ENCODE measurements around the gene OR10H5.
A peak's percentile ranks its signal among the peaks of the same experiment; 100 is the strongest.

OR10H5 gene

DNA sequence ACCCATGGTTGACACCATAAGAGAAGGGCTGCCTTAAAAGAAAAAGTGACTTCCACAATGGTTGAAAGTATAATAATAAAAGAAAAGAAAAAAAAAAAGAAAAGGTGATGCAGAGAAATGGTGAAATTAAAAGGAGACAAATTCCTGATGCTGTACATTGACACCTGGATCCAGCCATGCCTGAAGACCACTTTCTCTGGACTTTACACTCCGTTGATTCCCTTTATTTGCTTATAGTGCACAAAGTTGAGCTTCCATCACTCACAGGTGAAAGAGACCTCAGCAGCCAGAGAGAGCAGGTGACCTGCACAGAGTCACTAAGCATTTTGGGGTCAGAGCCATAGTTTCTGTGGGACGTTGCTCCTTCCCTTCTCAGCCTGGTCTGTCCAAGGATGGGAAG lies 12.2 kb upstream of the OR10H5 start:
- no peak for DNase-seq (ENCODE audit: low read depth)
- TF ChIP-seq, protein P1, sequence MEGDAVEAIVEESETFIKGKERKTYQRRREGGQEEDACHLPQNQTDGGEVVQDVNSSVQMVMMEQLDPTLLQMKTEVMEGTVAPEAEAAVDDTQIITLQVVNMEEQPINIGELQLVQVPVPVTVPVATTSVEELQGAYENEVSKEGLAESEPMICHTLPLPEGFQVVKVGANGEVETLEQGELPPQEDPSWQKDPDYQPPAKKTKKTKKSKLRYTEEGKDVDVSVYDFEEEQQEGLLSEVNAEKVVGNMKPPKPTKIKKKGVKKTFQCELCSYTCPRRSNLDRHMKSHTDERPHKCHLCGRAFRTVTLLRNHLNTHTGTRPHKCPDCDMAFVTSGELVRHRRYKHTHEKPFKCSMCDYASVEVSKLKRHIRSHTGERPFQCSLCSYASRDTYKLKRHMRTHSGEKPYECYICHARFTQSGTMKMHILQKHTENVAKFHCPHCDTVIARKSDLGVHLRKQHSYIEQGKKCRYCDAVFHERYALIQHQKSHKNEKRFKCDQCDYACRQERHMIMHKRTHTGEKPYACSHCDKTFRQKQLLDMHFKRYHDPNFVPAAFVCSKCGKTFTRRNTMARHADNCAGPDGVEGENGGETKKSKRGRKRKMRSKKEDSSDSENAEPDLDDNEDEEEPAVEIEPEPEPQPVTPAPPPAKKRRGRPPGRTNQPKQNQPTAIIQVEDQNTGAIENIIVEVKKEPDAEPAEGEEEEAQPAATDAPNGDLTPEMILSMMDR (IDR thresholded peaks at IDR 0.05; ENCODE audit: insufficient read depth, low read depth, low read length, missing control alignments) = no peak
- H3K4me3 ChIP-seq (ENCODE audit: low read length) = no peak overlapping the region

DNA sequence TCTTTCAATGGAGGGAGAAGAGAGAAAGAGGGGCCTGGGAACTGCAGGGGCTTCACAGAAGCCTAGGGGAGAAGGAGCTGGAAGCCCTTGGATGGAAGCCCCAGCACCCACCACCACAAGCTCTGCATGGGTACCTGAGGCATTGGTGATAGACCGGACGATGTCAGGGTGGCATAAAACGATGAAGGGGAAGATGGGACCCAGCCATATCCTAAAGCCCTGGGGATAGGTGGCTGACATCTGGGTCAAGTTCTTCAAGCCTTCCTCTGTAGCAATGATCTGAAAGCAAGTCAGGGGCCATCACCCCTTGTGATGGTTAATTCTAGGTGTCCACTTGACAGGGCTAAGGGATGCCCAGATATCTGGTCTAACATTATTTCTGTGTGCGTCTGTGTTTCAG lies 11.2 kb upstream of the OR10H5 start:
- no peak overlapping the region for H3K4me3 ChIP-seq (ENCODE audit: low read length)
- TF ChIP-seq, protein P1 (IDR thresholded peaks at IDR 0.05; ENCODE audit: insufficient read depth, low read depth, low read length, missing control alignments) = no peak
- no peak for DNase-seq (ENCODE audit: low read depth)

DNA sequence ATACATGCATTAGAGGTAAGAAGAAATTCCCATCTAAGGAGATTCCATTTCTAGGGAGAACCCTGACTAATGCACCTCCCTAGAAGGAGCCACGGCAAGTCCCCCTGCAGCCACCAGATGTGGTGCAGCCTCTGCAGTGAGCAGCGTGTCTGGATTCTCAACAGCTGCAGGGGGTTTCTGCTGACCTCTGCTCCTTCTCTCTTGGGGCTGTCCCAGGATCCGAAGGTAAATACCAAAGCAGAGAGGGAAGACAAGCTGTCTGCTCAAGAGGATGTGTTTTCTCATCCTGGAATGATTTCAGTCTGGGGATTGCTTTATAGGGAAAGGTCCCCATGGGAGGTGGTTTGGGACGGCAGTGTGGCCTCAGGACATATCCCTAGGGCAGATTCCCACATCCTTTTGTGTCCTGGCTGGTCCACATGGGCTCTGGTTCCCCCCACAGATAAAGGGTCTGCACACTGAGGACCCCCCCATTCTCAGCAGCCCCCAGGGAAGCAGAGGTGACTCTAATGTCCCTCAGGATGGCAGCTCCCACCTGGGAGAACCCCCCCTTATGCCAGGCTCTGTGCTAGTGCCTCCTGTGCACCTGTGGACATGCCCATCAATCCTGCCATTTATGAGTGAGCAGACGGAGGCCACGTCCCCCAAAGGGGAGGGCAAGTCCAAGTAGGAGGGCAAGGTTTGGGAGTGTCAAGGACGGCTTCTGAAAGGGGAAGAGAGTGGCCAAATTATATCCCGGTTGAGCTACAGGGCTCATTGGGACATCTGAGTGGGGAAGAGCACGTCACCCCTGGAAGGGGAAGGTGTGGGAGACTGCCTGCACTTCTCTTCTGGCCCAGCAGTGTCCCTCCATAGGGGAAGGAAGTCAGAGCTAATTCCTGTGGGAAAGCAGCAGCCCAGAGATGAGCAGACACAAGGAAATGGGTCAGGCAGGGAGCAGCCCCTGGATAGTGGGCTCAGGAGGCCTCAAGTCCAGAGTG lies 10.2 kb upstream of the OR10H5 start:
- TF ChIP-seq, protein P1 (IDR thresholded peaks at IDR 0.05; ENCODE audit: insufficient read depth, low read depth, low read length, missing control alignments) = no peak
- no peak for DNase-seq (ENCODE audit: low read depth)
- no peak overlapping the region for H3K4me3 ChIP-seq (ENCODE audit: low read length)

DNA sequence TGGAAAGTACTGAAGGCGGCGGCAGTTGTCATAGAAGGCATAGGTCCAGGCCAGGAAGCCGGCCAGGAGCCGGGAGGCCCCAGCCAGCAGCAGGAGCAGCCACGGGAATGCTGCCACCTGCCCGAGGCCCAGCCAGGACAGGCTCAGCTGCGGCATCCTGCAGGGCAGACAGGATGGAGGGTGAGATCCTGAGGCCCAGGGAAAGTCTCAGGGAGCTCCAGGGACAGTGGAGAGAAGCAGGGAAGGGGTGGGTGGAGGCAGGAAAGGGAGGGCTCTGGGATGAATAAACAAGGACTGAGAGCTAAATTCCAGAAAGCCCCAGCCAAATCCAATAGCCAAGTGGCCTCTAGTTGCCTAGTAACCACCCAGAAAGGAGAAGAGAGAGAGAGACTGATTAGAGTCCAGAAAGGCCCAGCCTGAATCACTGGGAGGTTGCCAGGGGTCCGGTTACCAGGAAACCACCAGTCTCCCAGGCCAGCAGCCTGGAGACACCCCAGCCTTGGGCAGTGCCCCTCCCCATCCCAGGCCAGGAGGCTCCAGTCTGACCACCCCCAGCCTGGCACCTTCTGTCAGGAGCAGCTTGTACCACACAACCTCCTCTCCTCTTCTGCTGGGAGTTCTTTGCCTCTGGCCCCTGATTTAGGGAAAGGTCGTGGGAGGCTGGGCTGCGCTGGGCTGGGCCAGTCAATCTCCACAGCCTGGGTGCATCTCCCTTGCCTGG lies 7.5 kb upstream of the OR10H5 start:
- no peak for DNase-seq (ENCODE audit: low read depth)
- no peak overlapping the region for H3K4me3 ChIP-seq (ENCODE audit: low read length)
- TF ChIP-seq, protein P1 (IDR thresholded peaks at IDR 0.05; ENCODE audit: insufficient read depth, low read depth, low read length, missing control alignments) = no peak

DNA sequence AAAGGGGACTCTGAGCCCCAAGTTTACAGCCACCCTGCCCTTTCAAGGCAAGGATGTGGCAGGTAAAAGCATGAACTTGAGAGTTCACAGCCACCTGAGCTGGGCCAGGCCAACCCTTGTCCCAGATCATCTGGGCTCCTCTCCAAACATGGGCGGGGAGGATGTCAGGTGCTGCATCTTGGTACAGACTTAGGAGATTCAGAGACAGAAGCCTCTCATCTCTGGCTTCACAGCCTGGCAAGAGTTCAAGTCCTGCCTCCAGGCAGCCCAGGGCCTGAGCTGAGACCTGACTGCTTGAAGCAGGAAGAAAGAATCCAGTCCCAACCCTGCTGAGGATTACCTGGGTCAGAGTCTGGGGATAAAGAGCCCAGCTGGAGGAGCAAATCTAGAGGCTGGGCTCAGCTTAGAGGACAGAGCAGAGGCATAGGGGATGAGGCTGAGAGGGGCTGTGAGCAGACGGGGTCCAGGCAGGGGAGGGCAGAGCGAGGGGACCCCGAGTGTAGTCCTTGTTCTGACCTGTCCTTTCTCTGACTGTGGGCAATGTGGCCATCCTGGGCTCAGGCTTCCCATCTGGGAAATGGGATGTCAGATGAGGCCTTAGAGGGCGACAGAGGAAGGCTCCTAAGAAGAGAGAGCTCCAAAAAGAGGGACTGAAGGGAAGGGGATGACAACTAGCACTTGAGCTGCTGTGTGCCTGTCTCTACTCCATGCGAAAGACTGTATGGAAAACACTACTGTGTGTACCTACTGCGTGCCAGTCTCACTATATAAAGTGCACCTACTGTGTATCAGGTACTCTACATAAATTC lies 6.6 kb upstream of the OR10H5 start:
- no peak overlapping the region for H3K4me3 ChIP-seq (ENCODE audit: low read length)
- TF ChIP-seq, protein P1 (IDR thresholded peaks at IDR 0.05; ENCODE audit: insufficient read depth, low read depth, low read length, missing control alignments) = no peak
- peak; percentile 2 for DNase-seq (ENCODE audit: low read depth)

- TF ChIP-seq, protein P1 (IDR thresholded peaks at IDR 0.05; ENCODE audit: insufficient read depth, low read depth, low read length, missing control alignments) = no peak
- DNase-seq (ENCODE audit: low read depth) = no peak
- no peak overlapping the region for H3K4me3 ChIP-seq (ENCODE audit: low read length)
These were observed 5.8 kb upstream of the OR10H5 start for GRCh38 chr19:15781661-15782060.

Data from epithelial cell of esophagus (primary cell).